ENCODE measurements around the gene ALDH1L1. TPM values are rescaled to one million over a fixed set of nuclear protein-coding genes. Genes with fewer than 3 reads are reported as not detected.

The ALDH1L1 gene
- total and polyA plus RNA-seq, 5 donors: 7.5 to 16.3 (median 11.0) TPM

GRCh38 chr3:126154391-126155279 is 25.8 kb downstream of the ALDH1L1 start:
- Histone ChIP-seq H3K4me3 (ENCODE audit: low read length) (no peak overlapping the region), H3K27me3 (ENCODE audit: control insufficient read depth, insufficient read depth) (no peaks in the 10 kb centered on the region), H3K4me1 (ENCODE audit: control insufficient read depth, insufficient read depth, low read length) (peaks cover 2% of the 10 kb centered on the region), H3K9me3 (ENCODE audit: control insufficient read depth, low read length) (no peaks in the 10 kb centered on the region), H3K27ac (ENCODE audit: low read length) (no peak overlapping the region)
- no peak for ATAC-seq
- DNase-seq: no peak
- 91% methylated on average over 13 of the region's 13 CpGs for WGBS
- intact Hi-C loops (cut with DNase I): no loop called here

- WGBS: 90% methylated on average over 8 of the region's 8 CpGs
- intact Hi-C loops (cut with DNase I): no loop called here
Measured at GRCh38 chr3:126153695-126154360, 26.6 kb downstream of the ALDH1L1 start.

GRCh38 chr3:126152901-126153694 is 27.3 kb downstream of the ALDH1L1 start:
- Histone ChIP-seq H3K27me3 (ENCODE audit: control insufficient read depth, insufficient read depth) (no peaks in the 10 kb centered on the region), H3K4me1 (ENCODE audit: control insufficient read depth, insufficient read depth, low read length) (no peaks in the 10 kb centered on the region), H3K4me3 (ENCODE audit: low read length) (no peak overlapping the region), H3K27ac (ENCODE audit: low read length) (no peak overlapping the region), H3K9me3 (ENCODE audit: control insufficient read depth, low read length) (no peaks in the 10 kb centered on the region)
- intact Hi-C loops (cut with DNase I): no loop called here
- no peak for ATAC-seq
- WGBS: 90% methylated on average over 13 of the region's 13 CpGs
- no peak for DNase-seq

More at GRCh38 chr3:126153695-126154360, 26.6 kb downstream of the ALDH1L1 start:
- DNase-seq (no peak), ATAC-seq (no peak)
- Histone ChIP-seq H3K9me3 (ENCODE audit: control insufficient read depth, low read length) (no peaks in the 10 kb centered on the region), H3K4me3 (ENCODE audit: low read length) (no peak overlapping the region), H3K27ac (ENCODE audit: low read length) (no peak overlapping the region), H3K27me3 (ENCODE audit: control insufficient read depth, insufficient read depth) (no peaks in the 10 kb centered on the region), H3K4me1 (ENCODE audit: control insufficient read depth, insufficient read depth, low read length) (no peaks in the 10 kb centered on the region)

GRCh38 chr3:126152458-126152857 is 27.9 kb downstream of the ALDH1L1 start:
- Histone ChIP-seq H3K27me3 (ENCODE audit: control insufficient read depth, insufficient read depth) (no peaks in the 10 kb centered on the region), H3K4me1 (ENCODE audit: control insufficient read depth, insufficient read depth, low read length) (no peaks in the 10 kb centered on the region), H3K9me3 (ENCODE audit: control insufficient read depth, low read length) (no peaks in the 10 kb centered on the region), H3K4me3 (ENCODE audit: low read length) (no peak overlapping the region), H3K27ac (ENCODE audit: low read length) (no peak overlapping the region)
- intact Hi-C loops (cut with DNase I): no loop called here
- ATAC-seq (no peak), DNase-seq (no peak)
- WGBS: 87% methylated on average over 9 of the region's 9 CpGs

GRCh38 chr3:126151562-126152302 is 28.7 kb downstream of the ALDH1L1 start:
- Histone ChIP-seq H3K27ac (ENCODE audit: low read length) (no peak overlapping the region), H3K9me3 (ENCODE audit: control insufficient read depth, low read length) (no peaks in the 10 kb centered on the region), H3K4me3 (ENCODE audit: low read length) (no peak overlapping the region), H3K4me1 (ENCODE audit: control insufficient read depth, insufficient read depth, low read length) (no peaks in the 10 kb centered on the region), H3K27me3 (ENCODE audit: control insufficient read depth, insufficient read depth) (no peaks in the 10 kb centered on the region)
- DNase-seq (no peak), ATAC-seq (no peak)
- 76% methylated on average over 6 of the region's 6 CpGs for WGBS
- intact Hi-C loops (cut with DNase I): no loop called here

GRCh38 chr3:126149960-126150515 is 30.3 kb downstream of the ALDH1L1 start:
- no peak for ATAC-seq
- no peak for DNase-seq
- 87% methylated on average over 7 of the region's 7 CpGs for WGBS
- no peaks in the 10 kb centered on the region for H3K4me1 ChIP-seq (ENCODE audit: control insufficient read depth, insufficient read depth, low read length)
- no peaks in the 10 kb centered on the region for H3K27me3 ChIP-seq (ENCODE audit: control insufficient read depth, insufficient read depth)
- H3K27ac ChIP-seq (ENCODE audit: low read length): no peak overlapping the region
- no peaks in the 10 kb centered on the region for H3K9me3 ChIP-seq (ENCODE audit: control insufficient read depth, low read length)
- H3K4me3 ChIP-seq (ENCODE audit: low read length): no peak overlapping the region
- intact Hi-C loops (cut with DNase I): no loop called here

GRCh38 chr3:126149256-126149902 is 31.0 kb downstream of the ALDH1L1 start:
- ATAC-seq (no peak), DNase-seq (no peak)
- H3K9me3 ChIP-seq (ENCODE audit: control insufficient read depth, low read length): no peaks in the 10 kb centered on the region
- intact Hi-C loops (cut with DNase I): no loop called here
- no peaks in the 10 kb centered on the region for H3K27me3 ChIP-seq (ENCODE audit: control insufficient read depth, insufficient read depth)
- no peak overlapping the region for H3K4me3 ChIP-seq (ENCODE audit: low read length)
- H3K4me1 ChIP-seq (ENCODE audit: control insufficient read depth, insufficient read depth, low read length): no peaks in the 10 kb centered on the region
- 87% methylated on average over 3 of the region's 3 CpGs for WGBS
- no peak overlapping the region for H3K27ac ChIP-seq (ENCODE audit: low read length)

GRCh38 chr3:126147932-126148683 is 32.3 kb downstream of the ALDH1L1 start:
- WGBS: 85% methylated on average over 15 of the region's 15 CpGs
- no peak for ATAC-seq
- no peak overlapping the region for H3K27ac ChIP-seq (ENCODE audit: low read length)
- peak in 1 of 3 donors; percentile 24 for DNase-seq
- no peaks in the 10 kb centered on the region for H3K27me3 ChIP-seq (ENCODE audit: control insufficient read depth, insufficient read depth)
- no peaks in the 10 kb centered on the region for H3K9me3 ChIP-seq (ENCODE audit: control insufficient read depth, low read length)
- no peak overlapping the region for H3K4me3 ChIP-seq (ENCODE audit: low read length)
- no peaks in the 10 kb centered on the region for H3K4me1 ChIP-seq (ENCODE audit: control insufficient read depth, insufficient read depth, low read length)
- intact Hi-C loops (cut with DNase I): no loop called here

GRCh38 chr3:126147147-126147931 is 33.0 kb downstream of the ALDH1L1 start:
- DNase-seq (peak in 1 of 3 donors; percentile 15), ATAC-seq (peak in 1 of 2 donors; percentile 18)
- H3K9me3 ChIP-seq (ENCODE audit: control insufficient read depth, low read length): no peaks in the 10 kb centered on the region
- intact Hi-C loops (cut with DNase I): no loop called here
- H3K27me3 ChIP-seq (ENCODE audit: control insufficient read depth, insufficient read depth): no peaks in the 10 kb centered on the region
- 90% methylated on average over 7 of the region's 7 CpGs for WGBS
- no peaks in the 10 kb centered on the region for H3K4me1 ChIP-seq (ENCODE audit: control insufficient read depth, insufficient read depth, low read length)
- no peak overlapping the region for H3K4me3 ChIP-seq (ENCODE audit: low read length)
- no peak overlapping the region for H3K27ac ChIP-seq (ENCODE audit: low read length)
